HG03060 (cell line): Measurements from ENCODE around the gene COMMD3.
"Not testable (repeated sequence)": the region's sequence is repeated elsewhere in the genome, so short reads cannot be mapped to it uniquely, and the experiment has no call there.

Experiments
- ATAC-seq: cut with Tn5 transposase; IDR thresholded peaks from one replicate; pipeline ENCODE4 v1.9.1; 2021; ENCODE audit warnings: low read depth, moderate number of reproducible peaks; ENCODE audit not compliant: unreplicated experiment

COMMD3 gene

GRCh38 chr10:22316286-22317075 lies at the start of gene COMMD3:
Gene COMMD3 (plus strand): TSS chr10:22316388. CDS start chr10:22316418, 30 bp downstream.
- ATAC-seq: peak; percentile 31

- ATAC-seq: no peak
Measured at GRCh38 chr10:22268503-22268902, 47.7 kb upstream of the COMMD3 start.

GRCh38 chr10:22271786-22272185 lies 44.4 kb upstream of the COMMD3 start:
- no peak for ATAC-seq

GRCh38 chr10:22278441-22278782 lies 37.8 kb upstream of the COMMD3 start:
- no peak for ATAC-seq

GRCh38 chr10:22280078-22280477 lies 36.1 kb upstream of the COMMD3 start:
- no peak for ATAC-seq

GRCh38 chr10:22285130-22285529 lies 31.1 kb upstream of the COMMD3 start:
- no peak for ATAC-seq

GRCh38 chr10:22293747-22294404 lies 22.3 kb upstream of the COMMD3 start:
- ATAC-seq: no peak

- no peak for ATAC-seq
Measured at GRCh38 chr10:22294694-22295093, 21.5 kb upstream of the COMMD3 start.

- ATAC-seq: no peak
Measured at GRCh38 chr10:22301193-22301592, 15.0 kb upstream of the COMMD3 start.

- no peak for ATAC-seq
Measured at GRCh38 chr10:22303461-22303860, 12.7 kb upstream of the COMMD3 start.

- no peak for ATAC-seq
Measured at GRCh38 chr10:22305721-22306120, 10.5 kb upstream of the COMMD3 start.

- peak; percentile 94 for ATAC-seq
Measured at GRCh38 chr10:22308390-22308789, 7.8 kb upstream of the COMMD3 start.

- ATAC-seq: no peak
Measured at GRCh38 chr10:22309180-22310000, 6.8 kb upstream of the COMMD3 start.

GRCh38 chr10:22310012-22310411 lies 6.2 kb upstream of the COMMD3 start:
- ATAC-seq: not testable (repeated sequence)

GRCh38 chr10:22310928-22311327 lies 5.3 kb upstream of the COMMD3 start:
- ATAC-seq: no peak

GRCh38 chr10:22314852-22315251 lies 1.3 kb upstream of the COMMD3 start:
- no peak for ATAC-seq

GRCh38 chr10:22315455-22316285 lies 518 bp upstream of the COMMD3 start:
- ATAC-seq: peak; percentile 4

- peak; percentile 22 for ATAC-seq
Measured at GRCh38 chr10:22317076-22317370, 835 bp downstream of the COMMD3 start.

- no peak for ATAC-seq
Measured at GRCh38 chr10:22317771-22318565, 1.8 kb downstream of the COMMD3 start.

GRCh38 chr10:22318772-22319171 lies 2.6 kb downstream of the COMMD3 start:
- ATAC-seq: no peak
